AML-193 (cell line): ENCODE results near the gene ELAVL3.

ENCODE experiments used
- DNase-seq, 2 experiments: peaks; one replicate each; lab custom pipeline; 2025; lab: John Stamatoyannopoulos, UW

ELAVL3 gene

GRCh38 chr19:11406703-11407236 is 74.1 kb downstream of the ELAVL3 start:
- DNase-seq: peak in 1 of 2 experiments; percentile 18

GRCh38 chr19:11405846-11406643 is 74.8 kb downstream of the ELAVL3 start:
- DNase-seq: no peak

GRCh38 chr19:11404588-11405222 is 76.1 kb downstream of the ELAVL3 start:
- DNase-seq: no peak

- no peak for DNase-seq
These were observed 78.9 kb downstream of the ELAVL3 start for GRCh38 chr19:11401808-11402543.
